GM23338 (cell line): ENCODE results near the gene PTPN9. TPM values are rescaled to one million over a fixed set of nuclear protein-coding genes. Genes with fewer than 3 reads are reported as not detected.

ENCODE experiments used
- ATAC-seq: fragments of 200-7000 bp; cut with Tn5 transposase; 3 replicates; pipeline ENCODE4 v1.9.1; 2020
- DNase-seq: peaks from one replicate; pipeline ENCODE4 v3.0.0-alpha.2; 2015; ENCODE audit warnings: low spot score
- H2AFZ ChIP-seq: fragments of 200-600 bp; sonication (generic); 2 replicates; pipeline ENCODE4 v1.8.0; 2016; ENCODE audit warnings: antibody characterized with exemption, mild to moderate bottlenecking, moderate library complexity
- H3F3A ChIP-seq: fragments of 200-600 bp; sonication (generic); replicated peaks from 2 replicates; pipeline ENCODE4 v1.8.0; 2017; ENCODE audit warnings: antibody characterized with exemption, mixed run types, low read depth
- H3K27ac ChIP-seq: fragments of 200-600 bp; sonication (generic); 2 replicates; pipeline ENCODE4 v1.6.1; 2016; ENCODE audit warnings: low read depth
- H3K27me3 ChIP-seq: fragments of 200-600 bp; sonication (generic); 2 replicates; pipeline ENCODE4 v1.8.0; 2016; ENCODE audit warnings: mild to moderate bottlenecking, mixed run types, moderate library complexity; ENCODE audit not compliant: insufficient read depth
- H3K36me3 ChIP-seq: fragments of 200-600 bp; sonication (generic); 2 replicates; pipeline ENCODE4 v1.8.0; 2016; ENCODE audit warnings: mild to moderate bottlenecking; ENCODE audit not compliant: insufficient read depth
- H3K4me1 ChIP-seq: fragments of 200-600 bp; sonication (generic); 2 replicates; pipeline ENCODE4 v1.8.0; 2016; ENCODE audit warnings: mild to moderate bottlenecking, moderate library complexity; ENCODE audit not compliant: insufficient read depth
- H3K4me2 ChIP-seq: fragments of 200-600 bp; sonication (generic); 2 replicates; pipeline ENCODE4 v1.7.1; 2017; ENCODE audit warnings: mixed run types
- H3K4me3 ChIP-seq: fragments of 200-600 bp; sonication (generic); 2 replicates; pipeline ENCODE4 v1.6.1; 2016; ENCODE audit warnings: mixed run types
- H3K79me2 ChIP-seq: fragments of 200-600 bp; sonication (generic); replicated peaks from 2 replicates; pipeline ENCODE4 v1.8.0; 2017; ENCODE audit warnings: mild to moderate bottlenecking; ENCODE audit not compliant: insufficient read depth
- H3K9me2 ChIP-seq: fragments of 200-600 bp; sonication (generic); 2 replicates; pipeline ENCODE4 v1.8.0; 2017; ENCODE audit not compliant: insufficient read depth
- H4K20me1 ChIP-seq: fragments of 200-600 bp; sonication (generic); replicated peaks from 2 replicates; pipeline ENCODE4 v1.8.0; 2017; ENCODE audit warnings: mild to moderate bottlenecking; ENCODE audit not compliant: insufficient read depth
- H3K27ac Mint-ChIP-seq: 2 replicates; pipeline ENCODE4 v1.8.0; 2020; ENCODE audit warnings: inconsistent platforms, mild to moderate bottlenecking, moderate library complexity, mixed read lengths
- H3K27me3 Mint-ChIP-seq: 3 replicates; pipeline ENCODE4 v1.8.0; 2022; ENCODE audit warnings: low read depth, mild to moderate bottlenecking, moderate library complexity, mixed read lengths, inconsistent platforms; ENCODE audit not compliant: insufficient read depth, poor library complexity
- H3K36me3 Mint-ChIP-seq: 3 replicates; pipeline ENCODE4 v1.8.0; 2021; ENCODE audit warnings: low read depth, mild to moderate bottlenecking, inconsistent platforms, moderate library complexity, mixed read lengths
- H3K4me1 Mint-ChIP-seq: 3 replicates; pipeline ENCODE4 v1.8.0; 2020; ENCODE audit warnings: mild to moderate bottlenecking, inconsistent platforms, mixed read lengths
- H3K4me3 Mint-ChIP-seq: 3 replicates; pipeline ENCODE4 v1.8.0; 2021; ENCODE audit warnings: moderate library complexity, mild to moderate bottlenecking, inconsistent platforms, mixed read lengths
- H3K9me3 Mint-ChIP-seq: 3 replicates; pipeline ENCODE4 v1.8.0; 2020; ENCODE audit warnings: moderate library complexity, mild to moderate bottlenecking, inconsistent platforms, mixed read lengths
- CREB1 ChIP-seq: fragments of 250-450 bp; sonication (Bioruptor Pico); IDR thresholded peaks from 2 replicates; pipeline ENCODE4 v1.5.0; 2020; ENCODE audit warnings: low read depth, mild to moderate bottlenecking, moderate library complexity
- CTCF ChIP-seq, 2 experiments: fragments of 200-600 bp in 1 of 2; sonication (generic) in 1 of 2; conservative IDR thresholded peaks; 2 replicates each; pipeline versions ENCODE4 v1.5.1 to v1.6.1; 2016 to 2017; ENCODE audit warnings: antibody characterized with exemption in 2 of 2, low read depth in 2 of 2, mild to moderate bottlenecking in 2 of 2, moderate library complexity in 1 of 2
- NANOG ChIP-seq: IDR thresholded peaks from 2 replicates; pipeline ENCODE4 v1.6.1; 2016; ENCODE audit warnings: antibody characterized with exemption, borderline replicate concordance
- ZNF114 ChIP-seq: fragments of 250-450 bp; sonication (Bioruptor Pico); IDR thresholded peaks from 2 replicates; pipeline ENCODE4 v1.5.0; 2020; ENCODE audit warnings: mild to moderate bottlenecking, moderate library complexity
- ZNF462 ChIP-seq: fragments of 250-450 bp; sonication (Bioruptor Pico); IDR thresholded peaks from 2 replicates; pipeline ENCODE4 v1.5.0; 2020; ENCODE audit warnings: mild to moderate bottlenecking, moderate library complexity
- polyA plus RNA-seq: library from polyadenylated mRNA; unstranded; fragments of >200 nt; fragmentation: Nextera tagmentation; extraction: Ambion mirVana; gene quantifications from 2 replicates; pipeline ENCODE4 v1.2.1, GENCODE V29; 2016
- total RNA-seq: library from RNA; depleted of rRNA; stranded (reverse); fragments of >200 nt; shearing (Covaris generic); gene quantifications from 2 replicates; pipeline ENCODE4 v1.2.3, GENCODE V29; 2014

PTPN9 gene
- total and polyA plus RNA-seq, 2 experiments from 2014 or later: 12.1 to 32.7 TPM

- TF ChIP-seq ZNF462 (CRISPR knock-in tag): no peak
Measured at GRCh38 chr15:75578173-75578947, 755 bp downstream of the PTPN9 start (continued).

GRCh38 chr15:75577401-75578172 is 1.5 kb downstream of the PTPN9 start:
- peak; percentile 46 for DNase-seq
- TF ChIP-seq CREB1: no peak
- TF ChIP-seq NANOG: no peak
- TF ChIP-seq ZNF114 (CRISPR knock-in tag): no peak
- TF ChIP-seq CTCF (conservative IDR thresholded peaks at IDR 0.05; ENCODE audit: low read depth in 2 of 2): no peak

More at GRCh38 chr15:75577401-75578172, 1.5 kb downstream of the PTPN9 start:
- Histone ChIP-seq H4K20me1 (peaks cover 7% of the 10 kb centered on the region; the same call in 1 of the 2 replicates), H3K27me3 (no peaks in the 10 kb centered on the region), H3K9me2 (no peaks in the 10 kb centered on the region), H3K4me3 (peak overlapping the region; percentile 100), H3F3A (peaks cover 12% of the 10 kb centered on the region), H3K4me1 (peaks cover 42% of the 10 kb centered on the region), H3K79me2 (peaks cover 56% of the 10 kb centered on the region), H3K4me2 (peak overlapping the region; percentile 81), H3K36me3 (no peaks in the 10 kb centered on the region), H2AFZ (no peak overlapping the region), H3K27ac (peak overlapping the region; percentile 67; the same call in 1 of the 2 replicates)
- H3K4me1 Mint-ChIP-seq: peaks cover 30% of the 10 kb centered on the region
- 0 out of 3 replicates have a peak, but pooled peaks cover 5% of the 10 kb centered on the region for H3K9me3 Mint-ChIP-seq
- peaks cover 13% of the 10 kb centered on the region; the same call in 2 of the 3 replicates for H3K36me3 Mint-ChIP-seq
- H3K27me3 Mint-ChIP-seq: peaks cover 13% of the 10 kb centered on the region
- peak overlapping the region; percentile 98 for H3K4me3 Mint-ChIP-seq
- peak overlapping the region; percentile 97 for H3K27ac Mint-ChIP-seq
- ATAC-seq: peak; percentile 13
